IPS-11a (cell line): Measurements from ENCODE around the gene RETREG2.
A peak's percentile ranks its signal among the peaks of the same experiment; 100 is the strongest.
"Not testable (repeated sequence)": the region's sequence is repeated elsewhere in the genome, so short reads cannot be mapped to it uniquely, and the experiment has no call there.

Experiments used
- H3K4me3 ChIP-seq: one replicate; pipeline ENCODE4 v1.5.1; 2013; ENCODE audit warnings: low read depth, low read length, control low read depth

Gene RETREG2

GRCh38 chr2:219186754-219187456, 8.8 kb downstream of the RETREG2 start:
- H3K4me3 ChIP-seq, result no peak overlapping the region

GRCh38 chr2:219197388-219197787, 19.3 kb downstream of the RETREG2 start:
- H3K4me3 ChIP-seq, result no peak overlapping the region

GRCh38 chr2:219198974-219199373, 20.9 kb downstream of the RETREG2 start:
- H3K4me3 ChIP-seq, result no peak overlapping the region

GRCh38 chr2:219199470-219200211, 21.6 kb downstream of the RETREG2 start:
- no peak overlapping the region for H3K4me3 ChIP-seq

GRCh38 chr2:219200502-219201326, 22.6 kb downstream of the RETREG2 start:
- not testable (repeated sequence) for H3K4me3 ChIP-seq

GRCh38 chr2:219201331-219201730, 23.3 kb downstream of the RETREG2 start:
- not testable (repeated sequence) for H3K4me3 ChIP-seq

- H3K4me3 ChIP-seq, result no peak overlapping the region
These were observed 26.5 kb downstream of the RETREG2 start for GRCh38 chr2:219204425-219205164.

GRCh38 chr2:219205165-219205538, 27.1 kb downstream of the RETREG2 start:
- H3K4me3 ChIP-seq, result no peak overlapping the region

GRCh38 chr2:219205981-219206327, 27.9 kb downstream of the RETREG2 start:
- H3K4me3 ChIP-seq, result peak overlapping the region; percentile 73

- H3K4me3 ChIP-seq, result peak within 1 kb of the TSS; percentile 73
These were observed 28.5 kb downstream of the RETREG2 start, which contains the start of gene ZFAND2B for GRCh38 chr2:219206328-219207133. Gene ZFAND2B, plus strand, starts transcription at chr2:219206782. Its CDS starts 206 bp downstream, at chr2:219206988.

- peak overlapping the region; percentile 63 for H3K4me3 ChIP-seq
These were observed 29.2 kb downstream of the RETREG2 start for GRCh38 chr2:219207134-219207883.

- H3K4me3 ChIP-seq, result no peak overlapping the region
These were observed 30.0 kb downstream of the RETREG2 start for GRCh38 chr2:219207884-219208740.

GRCh38 chr2:219209236-219210195, 31.4 kb downstream of the RETREG2 start:
- H3K4me3 ChIP-seq, result no peak overlapping the region

GRCh38 chr2:219210196-219210885, 32.3 kb downstream of the RETREG2 start:
- H3K4me3 ChIP-seq, result no peak overlapping the region

GRCh38 chr2:219210886-219211362, 32.8 kb downstream of the RETREG2 start:
- H3K4me3 ChIP-seq, result no peak overlapping the region

GRCh38 chr2:219213026-219213415, 34.9 kb downstream of the RETREG2 start:
- no peak overlapping the region for H3K4me3 ChIP-seq
